HCT116 (cell line): ENCODE measurements around the gene PHPT1.

Experiments
- CBX3 ChIP-seq: IDR thresholded peaks from 2 replicates; pipeline ENCODE4 v1.6.1; 2012; ENCODE audit warnings: low read depth
- CEBPB ChIP-seq: IDR thresholded peaks from 2 replicates; pipeline ENCODE4 v1.6.1; 2012; ENCODE audit warnings: low read depth
- EGR1 ChIP-seq: IDR thresholded peaks from 2 replicates; pipeline ENCODE4 v1.6.1; 2012; ENCODE audit warnings: low read depth
- EZH2 ChIP-seq: fragments of 200-600 bp; sonication (generic); IDR thresholded peaks from 2 replicates; pipeline ENCODE4 v1.6.1; 2017; ENCODE audit warnings: antibody characterized with exemption, mixed run types
- POLR2A ChIP-seq: IDR thresholded peaks from 2 replicates; pipeline ENCODE4 v1.7.0; 2011; ENCODE audit warnings: borderline replicate concordance; ENCODE audit not compliant: insufficient read depth, insufficient read length; ENCODE audit errors: extremely low read depth
- POLR2AphosphoS5 ChIP-seq: IDR thresholded peaks from 2 replicates; pipeline ENCODE4 v1.6.1; 2011; ENCODE audit warnings: mild to moderate bottlenecking, low read depth, low read length, moderate library complexity
- SIN3A ChIP-seq: IDR thresholded peaks from 2 replicates; pipeline ENCODE4 v1.6.1; 2012; ENCODE audit warnings: low read depth
- SRF ChIP-seq: IDR thresholded peaks from 2 replicates; pipeline ENCODE4 v1.6.1; 2012; ENCODE audit warnings: low read depth
- YY1 ChIP-seq: IDR thresholded peaks from 2 replicates; pipeline ENCODE4 v1.6.1; 2011; ENCODE audit warnings: low read length, low read depth, moderate library complexity, mild to moderate bottlenecking; ENCODE audit not compliant: insufficient replicate concordance; ENCODE audit errors: extremely low read depth
- ZFX ChIP-seq: fragments of 450-650 bp; IDR thresholded peaks from 2 replicates; pipeline ENCODE4 v1.6.1; 2017
- ZNF274 ChIP-seq: fragments of 200-500 bp; sonication (Bioruptor generic); IDR thresholded peaks from 2 replicates; pipeline ENCODE4 v1.6.1; 2014; ENCODE audit warnings: mild to moderate bottlenecking, low read depth, low read length, inconsistent platforms
- TF ChIP-seq, protein P1 (sequence below), 3 experiments: fragments of 200-600 bp in 1 of 3; sonication (generic) in 1 of 3; IDR thresholded peaks in 2 of 3; conservative IDR thresholded peaks in 1 of 3; 2 replicates each; pipeline ENCODE4 v1.5.1; 2012 to 2017; ENCODE audit warnings: low read depth in 2 of 3, low read length in 2 of 3, antibody characterized with exemption in 1 of 3, borderline replicate concordance in 1 of 3, control low read depth in 1 of 3, mild to moderate bottlenecking in 1 of 3, mixed read lengths in 1 of 3, mixed run types in 1 of 3, moderate library complexity in 1 of 3; ENCODE audit not compliant: insufficient read depth in 1 of 3
- TF ChIP-seq, protein P2 (sequence below): IDR thresholded peaks from 2 replicates; pipeline ENCODE4 v1.6.1; 2011; ENCODE audit warnings: mild to moderate bottlenecking, low read length, moderate library complexity; ENCODE audit not compliant: insufficient replicate concordance; ENCODE audit errors: extremely low read depth
- TF ChIP-seq, protein P3 (sequence below): IDR thresholded peaks from 2 replicates; pipeline ENCODE4 v1.6.1; 2012

DNA sequence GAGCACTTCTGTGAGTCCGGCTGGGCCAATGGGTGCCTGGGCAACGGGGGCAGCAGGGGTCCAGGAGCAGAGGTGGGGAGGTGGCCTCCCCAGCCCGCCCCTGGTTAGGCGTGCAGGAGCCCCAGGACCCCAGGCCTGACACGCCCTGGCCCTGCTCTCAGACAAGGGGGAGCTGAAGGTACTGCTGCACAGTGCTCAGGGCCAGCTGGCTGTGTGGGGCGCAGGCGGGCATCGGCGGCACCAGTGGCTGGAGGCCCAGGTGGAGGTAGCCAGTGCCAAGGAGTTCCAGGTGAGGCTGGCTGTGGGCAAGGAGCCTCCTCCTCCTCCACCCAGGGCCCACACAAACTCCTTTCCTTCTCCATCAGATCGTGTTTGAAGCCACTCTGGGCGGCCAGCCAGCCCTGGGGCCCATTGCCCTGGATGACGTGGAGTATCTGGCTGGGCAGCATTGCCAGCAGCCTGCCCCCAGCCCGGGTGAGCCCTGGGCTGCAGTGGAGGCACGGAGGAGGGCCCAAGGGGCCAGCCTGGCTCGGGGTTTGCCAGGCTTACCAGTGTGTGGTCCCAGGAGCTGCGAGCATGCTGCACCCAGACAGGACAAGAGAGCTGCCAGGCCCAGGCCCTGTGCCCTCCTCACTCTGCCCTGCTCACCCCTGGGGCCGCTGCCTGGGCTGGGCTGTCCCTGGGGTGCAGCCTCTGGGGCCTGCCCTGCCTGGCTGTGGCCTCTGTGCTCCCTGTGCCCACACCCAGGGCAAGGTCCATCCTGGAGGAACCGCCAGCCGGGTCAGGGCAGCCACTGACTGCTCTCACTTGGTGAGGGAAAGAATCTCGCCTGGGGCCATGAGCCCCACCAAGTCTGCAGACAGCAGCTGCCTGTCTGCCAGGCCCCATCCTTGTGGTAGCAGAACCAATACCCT is 9.9 kb downstream of the PHPT1 start:
- no peak for TF ChIP-seq YY1
- no peak for TF ChIP-seq POLR2A
- no peak for TF ChIP-seq CBX3
- TF ChIP-seq, protein P1, sequence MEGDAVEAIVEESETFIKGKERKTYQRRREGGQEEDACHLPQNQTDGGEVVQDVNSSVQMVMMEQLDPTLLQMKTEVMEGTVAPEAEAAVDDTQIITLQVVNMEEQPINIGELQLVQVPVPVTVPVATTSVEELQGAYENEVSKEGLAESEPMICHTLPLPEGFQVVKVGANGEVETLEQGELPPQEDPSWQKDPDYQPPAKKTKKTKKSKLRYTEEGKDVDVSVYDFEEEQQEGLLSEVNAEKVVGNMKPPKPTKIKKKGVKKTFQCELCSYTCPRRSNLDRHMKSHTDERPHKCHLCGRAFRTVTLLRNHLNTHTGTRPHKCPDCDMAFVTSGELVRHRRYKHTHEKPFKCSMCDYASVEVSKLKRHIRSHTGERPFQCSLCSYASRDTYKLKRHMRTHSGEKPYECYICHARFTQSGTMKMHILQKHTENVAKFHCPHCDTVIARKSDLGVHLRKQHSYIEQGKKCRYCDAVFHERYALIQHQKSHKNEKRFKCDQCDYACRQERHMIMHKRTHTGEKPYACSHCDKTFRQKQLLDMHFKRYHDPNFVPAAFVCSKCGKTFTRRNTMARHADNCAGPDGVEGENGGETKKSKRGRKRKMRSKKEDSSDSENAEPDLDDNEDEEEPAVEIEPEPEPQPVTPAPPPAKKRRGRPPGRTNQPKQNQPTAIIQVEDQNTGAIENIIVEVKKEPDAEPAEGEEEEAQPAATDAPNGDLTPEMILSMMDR (IDR thresholded peaks at IDR 0.05 in 2 of 3, conservative IDR thresholded peaks at IDR 0.05 in 1 of 3; ENCODE audit: borderline replicate concordance in 1 of 3, insufficient read depth in 1 of 3, low read depth in 2 of 3, low read length in 2 of 3): no peak
- no peak for TF ChIP-seq EGR1
- no peak for TF ChIP-seq POLR2AphosphoS5
- no peak for TF ChIP-seq ZNF274
- no peak for TF ChIP-seq ZFX
- TF ChIP-seq SRF: no peak
- TF ChIP-seq, protein P2, sequence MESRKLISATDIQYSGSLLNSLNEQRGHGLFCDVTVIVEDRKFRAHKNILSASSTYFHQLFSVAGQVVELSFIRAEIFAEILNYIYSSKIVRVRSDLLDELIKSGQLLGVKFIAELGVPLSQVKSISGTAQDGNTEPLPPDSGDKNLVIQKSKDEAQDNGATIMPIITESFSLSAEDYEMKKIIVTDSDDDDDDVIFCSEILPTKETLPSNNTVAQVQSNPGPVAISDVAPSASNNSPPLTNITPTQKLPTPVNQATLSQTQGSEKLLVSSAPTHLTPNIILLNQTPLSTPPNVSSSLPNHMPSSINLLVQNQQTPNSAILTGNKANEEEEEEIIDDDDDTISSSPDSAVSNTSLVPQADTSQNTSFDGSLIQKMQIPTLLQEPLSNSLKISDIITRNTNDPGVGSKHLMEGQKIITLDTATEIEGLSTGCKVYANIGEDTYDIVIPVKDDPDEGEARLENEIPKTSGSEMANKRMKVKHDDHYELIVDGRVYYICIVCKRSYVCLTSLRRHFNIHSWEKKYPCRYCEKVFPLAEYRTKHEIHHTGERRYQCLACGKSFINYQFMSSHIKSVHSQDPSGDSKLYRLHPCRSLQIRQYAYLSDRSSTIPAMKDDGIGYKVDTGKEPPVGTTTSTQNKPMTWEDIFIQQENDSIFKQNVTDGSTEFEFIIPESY: no peak
- no peak for TF ChIP-seq EZH2
- TF ChIP-seq SIN3A: no peak
- TF ChIP-seq, protein P3, sequence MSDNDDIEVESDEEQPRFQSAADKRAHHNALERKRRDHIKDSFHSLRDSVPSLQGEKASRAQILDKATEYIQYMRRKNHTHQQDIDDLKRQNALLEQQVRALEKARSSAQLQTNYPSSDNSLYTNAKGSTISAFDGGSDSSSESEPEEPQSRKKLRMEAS: no peak
- TF ChIP-seq CEBPB: no peak
